SH-SY5Y (cell line): Measurements from ENCODE around the gene SLC24A3.

Experiments
- GATA2 ChIP-seq: IDR thresholded peaks from 2 replicates; pipeline ENCODE4 v1.6.1; 2011; ENCODE audit warnings: mild to moderate bottlenecking, low read depth, low read length
- GATA3 ChIP-seq: IDR thresholded peaks from 2 replicates; pipeline ENCODE4 v1.6.1; 2011; ENCODE audit warnings: low read depth, mild to moderate bottlenecking, low read length, moderate library complexity

DNA sequence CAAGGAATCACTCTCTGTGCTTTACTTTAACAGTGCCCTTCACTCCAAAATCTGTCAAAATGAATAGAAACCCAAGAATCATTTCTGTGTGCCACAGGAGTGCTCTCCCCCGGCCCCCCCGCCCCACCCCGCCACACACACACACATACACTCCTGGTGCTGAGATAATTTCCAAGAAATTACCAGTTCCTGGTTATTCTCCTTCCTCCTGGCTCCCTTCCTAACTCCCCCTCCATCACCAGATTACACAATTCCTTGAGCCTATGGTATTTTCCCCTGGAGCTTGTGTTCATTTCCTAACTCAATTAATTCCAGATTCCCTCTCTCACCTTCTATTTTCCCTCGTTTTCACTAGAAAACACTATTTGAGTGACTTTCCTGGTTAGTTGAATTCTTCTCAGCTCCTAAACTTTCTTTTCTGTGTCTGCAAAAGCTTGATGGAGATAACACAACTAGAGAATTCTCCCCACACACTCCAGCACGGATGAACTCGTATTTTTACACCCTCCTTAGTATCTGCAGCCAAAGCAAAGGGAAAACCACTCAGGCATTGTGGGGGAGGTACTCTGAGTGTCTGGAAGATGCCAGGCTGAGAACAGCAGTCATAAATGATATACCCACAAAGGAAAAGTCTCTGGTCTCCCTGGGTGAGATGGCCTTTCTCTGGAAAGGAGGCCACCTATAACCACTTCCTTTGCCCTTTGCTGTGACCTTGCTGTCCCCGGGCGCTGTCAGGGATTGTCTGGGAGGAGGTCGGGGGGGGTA, 1.9 kb upstream of the SLC24A3 start:
- TF ChIP-seq GATA3 (no peak), GATA2 (no peak)
